Measurements from ENCODE around the gene RNASE4.

GRCh38 chr14:20675669-20676068 is 8.7 kb upstream of the RNASE4 start:
- no peak for TF ChIP-seq POLR2A (IDR thresholded peaks at IDR 0.05)
- TF ChIP-seq, protein P1, sequence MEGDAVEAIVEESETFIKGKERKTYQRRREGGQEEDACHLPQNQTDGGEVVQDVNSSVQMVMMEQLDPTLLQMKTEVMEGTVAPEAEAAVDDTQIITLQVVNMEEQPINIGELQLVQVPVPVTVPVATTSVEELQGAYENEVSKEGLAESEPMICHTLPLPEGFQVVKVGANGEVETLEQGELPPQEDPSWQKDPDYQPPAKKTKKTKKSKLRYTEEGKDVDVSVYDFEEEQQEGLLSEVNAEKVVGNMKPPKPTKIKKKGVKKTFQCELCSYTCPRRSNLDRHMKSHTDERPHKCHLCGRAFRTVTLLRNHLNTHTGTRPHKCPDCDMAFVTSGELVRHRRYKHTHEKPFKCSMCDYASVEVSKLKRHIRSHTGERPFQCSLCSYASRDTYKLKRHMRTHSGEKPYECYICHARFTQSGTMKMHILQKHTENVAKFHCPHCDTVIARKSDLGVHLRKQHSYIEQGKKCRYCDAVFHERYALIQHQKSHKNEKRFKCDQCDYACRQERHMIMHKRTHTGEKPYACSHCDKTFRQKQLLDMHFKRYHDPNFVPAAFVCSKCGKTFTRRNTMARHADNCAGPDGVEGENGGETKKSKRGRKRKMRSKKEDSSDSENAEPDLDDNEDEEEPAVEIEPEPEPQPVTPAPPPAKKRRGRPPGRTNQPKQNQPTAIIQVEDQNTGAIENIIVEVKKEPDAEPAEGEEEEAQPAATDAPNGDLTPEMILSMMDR (IDR thresholded peaks at IDR 0.05) = no peak
- no peak for TF ChIP-seq EP300 (IDR thresholded peaks at IDR 0.05)
